HG03066 (cell line): ENCODE data around the gene CDH10.

ENCODE experiments used
- ATAC-seq: cut with Tn5 transposase; IDR thresholded peaks from one replicate; pipeline ENCODE4 v1.9.1; 2021; ENCODE audit warnings: low read depth; ENCODE audit not compliant: unreplicated experiment

CDH10 gene

DNA sequence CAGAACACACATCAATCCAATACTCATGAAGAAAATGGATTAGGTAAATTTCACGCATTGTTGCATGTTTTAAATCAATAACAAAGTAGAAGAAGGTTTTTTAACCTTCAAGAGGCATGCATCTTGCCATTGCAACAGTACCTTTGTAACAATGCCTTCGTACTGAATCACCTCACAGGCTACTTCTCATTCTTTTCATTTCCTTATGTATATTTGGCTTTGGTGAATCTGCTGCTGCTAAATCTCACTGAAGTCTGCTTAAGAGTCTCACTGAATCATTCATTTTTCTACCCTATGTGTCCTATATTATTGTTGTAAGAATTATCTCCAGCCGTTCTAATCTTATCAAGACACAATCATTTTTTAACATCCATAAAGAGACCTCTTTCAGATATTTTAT lies 152.5 kb downstream of the CDH10 start:
- no peak for ATAC-seq

DNA sequence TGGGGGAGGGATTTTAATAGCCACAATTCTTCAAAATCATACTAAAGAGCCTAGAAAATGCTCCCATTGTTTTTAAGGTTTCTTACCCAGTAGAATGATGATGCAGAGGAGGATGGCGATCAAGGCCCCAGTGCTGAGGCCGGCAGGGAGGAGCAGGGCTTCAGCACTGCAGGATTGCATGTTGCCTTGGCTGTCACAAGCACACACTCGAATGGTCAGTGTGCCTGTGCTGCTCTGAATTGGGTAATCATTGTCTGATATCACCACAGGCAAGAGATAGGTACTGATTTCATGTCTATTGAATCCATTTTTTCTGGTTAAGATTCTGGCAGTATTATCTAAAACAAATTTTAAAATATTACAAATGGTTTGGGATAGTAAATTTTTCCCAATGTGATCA lies 153.3 kb downstream of the CDH10 start:
- no peak for ATAC-seq

DNA sequence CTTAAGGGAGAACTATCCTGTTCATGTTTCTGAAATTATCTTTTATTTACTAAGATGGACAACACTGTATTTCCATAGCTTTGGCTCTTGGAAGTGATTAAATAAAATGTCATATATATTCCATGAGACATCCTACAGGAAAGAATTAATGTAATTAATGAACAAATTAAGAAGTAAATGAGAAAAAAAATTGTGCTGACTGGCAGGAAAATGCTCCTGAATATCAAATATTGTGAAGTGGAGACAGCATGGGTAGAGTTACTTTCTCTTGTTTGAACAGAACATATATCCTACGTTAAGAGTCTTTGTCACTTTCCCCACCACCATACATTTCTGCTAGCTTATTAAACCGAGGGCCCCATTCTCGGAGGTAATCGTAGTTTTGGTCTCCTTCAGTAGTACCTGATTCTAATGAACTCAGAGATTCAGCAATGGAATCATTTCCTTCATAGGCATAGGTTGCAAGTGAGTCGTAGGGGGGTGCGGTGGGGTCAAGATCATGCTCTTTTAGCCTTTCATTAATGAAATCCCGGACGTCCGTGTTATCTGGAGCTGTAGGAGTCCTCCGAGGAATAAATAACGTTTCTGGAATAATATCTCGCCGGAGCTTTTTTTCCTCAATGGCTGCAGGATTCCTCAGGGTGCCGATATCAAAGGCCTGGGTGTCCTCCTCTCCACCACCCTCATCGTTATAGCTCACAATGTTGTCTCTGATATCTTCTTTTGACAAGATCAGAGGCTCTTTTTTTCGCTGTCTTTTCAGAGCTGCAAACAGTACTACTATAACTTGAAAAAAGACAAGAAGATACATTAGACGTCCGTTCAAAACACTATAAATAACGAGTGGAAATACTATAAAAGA lies 157.2 kb downstream of the CDH10 start:
- no peak for ATAC-seq

DNA sequence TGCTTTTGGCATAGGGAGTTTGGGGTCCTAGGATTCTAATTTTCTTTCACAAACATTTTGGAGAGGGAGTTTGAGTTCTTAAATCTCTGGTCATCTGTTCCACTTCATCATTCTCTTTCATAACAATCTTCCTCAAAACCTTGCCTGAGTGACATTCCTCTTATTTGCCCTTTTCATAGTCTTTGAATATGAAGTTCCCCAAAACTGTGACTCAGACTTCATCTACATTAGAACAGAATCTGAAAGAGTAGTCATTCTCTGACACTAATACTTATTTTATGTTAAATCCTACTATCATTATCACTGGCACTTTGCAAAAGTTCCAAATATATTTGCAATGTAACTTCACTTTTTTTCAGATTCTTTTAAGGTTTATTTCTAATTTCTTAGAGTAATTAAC lies 163.8 kb downstream of the CDH10 start:
- no peak for ATAC-seq

DNA sequence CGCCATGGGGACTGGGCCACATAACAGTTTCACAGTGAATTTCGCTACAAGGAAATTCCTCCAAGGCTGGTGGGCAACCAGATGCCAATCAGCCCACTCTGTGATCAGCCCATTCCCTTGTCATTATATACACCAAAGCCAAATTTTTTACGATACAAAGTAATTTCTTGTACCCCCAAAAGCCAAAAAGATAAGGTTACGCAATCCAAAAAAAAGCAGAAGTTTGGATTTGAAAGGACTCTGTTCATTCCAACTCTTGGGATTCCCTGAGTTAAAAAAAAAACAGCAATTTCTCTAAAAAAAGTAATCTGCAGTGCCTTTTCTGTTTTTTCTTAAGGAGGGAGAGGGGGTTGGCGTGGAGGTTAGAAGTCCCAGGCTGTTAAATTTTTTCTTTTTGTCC lies 166.8 kb downstream of the CDH10 start:
- ATAC-seq: no peak

DNA sequence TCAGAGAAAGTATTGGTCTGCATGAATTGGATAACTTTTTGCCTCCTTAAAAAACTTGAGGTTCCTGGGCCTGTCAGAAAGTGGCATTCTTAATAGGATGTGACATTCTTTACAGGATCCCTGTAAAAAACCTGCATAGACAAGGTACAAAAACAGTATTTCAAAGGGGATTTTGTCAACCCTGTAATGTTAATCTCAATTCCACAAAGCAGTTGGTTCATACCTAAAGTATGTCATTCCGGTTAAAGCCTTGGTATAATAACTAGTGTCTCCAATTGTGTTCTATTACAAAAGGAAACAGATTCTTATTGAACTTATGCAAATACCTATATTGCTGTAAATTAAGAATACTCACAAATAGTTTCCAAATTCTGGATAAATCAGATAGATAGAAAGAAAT lies 169.7 kb downstream of the CDH10 start:
- no peak for ATAC-seq

DNA sequence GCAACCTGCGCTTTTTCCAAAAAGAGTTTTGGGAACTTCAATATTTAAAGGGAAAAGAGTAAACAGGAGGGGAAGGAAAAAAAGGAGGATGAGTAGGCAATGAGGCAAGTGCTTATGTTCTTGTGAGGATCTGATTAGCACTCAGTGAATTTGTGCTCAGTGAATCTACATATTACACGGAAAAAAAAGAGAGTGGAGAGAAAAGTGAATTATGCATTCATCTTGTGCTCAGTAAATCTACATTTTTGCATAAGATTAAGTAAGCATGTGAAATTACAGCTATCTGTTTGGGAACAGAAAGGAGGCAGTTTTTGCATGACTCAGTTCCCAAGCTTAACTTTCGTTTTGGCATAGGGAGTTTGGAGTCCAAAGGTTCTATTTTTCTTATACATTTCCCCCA lies 170.1 kb downstream of the CDH10 start:
- ATAC-seq: no peak

DNA sequence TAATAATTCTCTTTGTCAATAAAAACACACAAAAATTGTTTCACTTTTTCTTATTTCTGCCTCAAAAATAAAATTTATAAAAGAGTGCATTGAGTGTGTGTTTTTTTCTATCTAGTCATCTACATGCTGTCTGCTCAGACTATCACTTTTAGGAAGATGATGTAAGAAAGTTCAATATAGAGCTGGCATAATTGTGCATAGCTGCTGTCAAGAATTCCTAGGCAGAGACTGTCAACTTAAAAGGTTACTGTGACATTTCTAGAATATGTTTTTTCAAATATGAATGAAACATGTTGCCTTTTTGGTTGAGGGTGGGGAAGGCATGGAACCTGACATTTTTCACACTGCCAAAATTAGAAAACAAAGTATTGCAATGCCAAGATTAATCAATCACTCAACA lies 172.3 kb downstream of the CDH10 start:
- no peak for ATAC-seq

DNA sequence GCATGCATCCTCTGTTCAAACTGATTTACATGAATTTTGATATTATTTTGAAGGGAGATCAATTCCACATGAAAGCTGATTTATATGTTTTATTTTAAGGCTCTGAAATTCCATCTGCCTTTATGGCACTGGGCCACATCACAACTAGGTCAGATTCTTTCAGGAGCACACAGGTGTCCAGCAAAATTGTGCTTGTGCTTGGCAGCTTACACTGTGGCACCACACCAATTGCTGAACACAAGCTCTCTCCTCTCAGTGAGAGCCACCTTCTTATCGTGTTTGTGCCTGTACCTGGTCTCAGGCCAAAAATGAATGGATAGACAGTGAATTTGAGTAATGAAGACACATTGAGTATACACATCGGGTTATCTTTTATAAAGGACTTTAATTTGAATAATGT lies 200.4 kb downstream of the CDH10 start:
- no peak for ATAC-seq

DNA sequence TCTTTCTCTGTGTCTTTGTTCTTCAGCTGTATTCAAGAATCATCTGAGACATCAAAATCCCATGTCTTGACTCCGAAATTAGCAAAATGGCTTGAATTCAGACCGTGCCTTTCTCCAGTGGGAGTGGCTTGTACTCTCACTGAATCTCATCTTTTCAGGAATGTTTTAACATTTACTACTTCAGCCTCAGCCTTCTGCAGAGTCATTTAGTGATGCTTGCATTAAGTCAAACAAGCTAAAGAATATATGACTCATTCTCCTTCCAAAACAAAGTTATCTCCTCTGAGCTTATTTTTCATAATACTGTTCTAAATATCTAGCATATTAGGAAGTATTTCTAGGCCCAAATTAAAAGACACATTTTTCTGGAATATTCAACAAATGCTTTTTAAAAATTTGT lies 205.3 kb downstream of the CDH10 start:
- no peak for ATAC-seq
